Measurements from ENCODE around the gene SLC32A1. TPM values are rescaled to one million over a fixed set of nuclear protein-coding genes. Genes with fewer than 3 reads are reported as not detected.

The SLC32A1 gene
- 7.2 TPM for total RNA-seq

DNA sequence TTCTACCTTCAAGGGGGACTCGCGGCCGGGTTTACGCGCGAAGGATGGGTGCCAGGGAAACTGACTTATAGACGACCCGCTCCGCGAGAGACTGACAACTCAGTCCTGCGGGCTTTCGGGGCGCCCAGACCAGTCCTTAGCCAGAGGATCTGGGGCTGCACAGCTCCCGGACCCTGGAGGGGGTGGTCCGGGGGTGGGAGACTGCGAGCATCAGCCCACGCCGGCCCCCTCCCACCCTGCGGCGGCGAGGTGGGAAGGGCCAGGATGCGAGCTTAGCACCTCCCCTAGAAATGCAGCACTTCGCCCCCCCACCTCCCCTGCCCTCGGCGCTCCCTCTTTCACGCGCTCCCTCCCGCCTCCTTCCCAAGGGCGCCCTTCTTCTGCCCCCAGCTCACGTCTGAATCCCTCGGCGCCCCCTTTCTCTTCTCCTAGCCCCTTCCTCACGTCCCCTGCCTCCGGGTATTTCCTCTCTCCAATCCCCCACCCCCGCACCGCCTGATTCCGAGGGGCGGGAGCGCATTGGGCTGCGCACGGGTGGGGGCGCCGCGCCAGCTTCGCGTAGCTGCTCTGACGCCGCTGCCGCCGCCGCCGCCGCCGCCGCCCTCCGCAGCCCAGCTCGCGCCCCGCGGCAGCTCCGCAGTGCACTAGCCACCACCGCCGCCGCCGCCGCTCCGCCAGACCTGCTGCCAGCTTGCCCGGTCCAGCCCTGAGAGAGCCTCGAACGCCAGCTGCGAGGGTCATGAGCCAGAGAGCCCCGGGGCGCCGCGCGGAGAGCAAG lies at the start of gene SLC32A1:
TSS of gene SLC32A1 (plus strand) at position 639 of the 778 bp plus-strand sequence. CDS start 239 bp downstream, outside the sequence.

DNA sequence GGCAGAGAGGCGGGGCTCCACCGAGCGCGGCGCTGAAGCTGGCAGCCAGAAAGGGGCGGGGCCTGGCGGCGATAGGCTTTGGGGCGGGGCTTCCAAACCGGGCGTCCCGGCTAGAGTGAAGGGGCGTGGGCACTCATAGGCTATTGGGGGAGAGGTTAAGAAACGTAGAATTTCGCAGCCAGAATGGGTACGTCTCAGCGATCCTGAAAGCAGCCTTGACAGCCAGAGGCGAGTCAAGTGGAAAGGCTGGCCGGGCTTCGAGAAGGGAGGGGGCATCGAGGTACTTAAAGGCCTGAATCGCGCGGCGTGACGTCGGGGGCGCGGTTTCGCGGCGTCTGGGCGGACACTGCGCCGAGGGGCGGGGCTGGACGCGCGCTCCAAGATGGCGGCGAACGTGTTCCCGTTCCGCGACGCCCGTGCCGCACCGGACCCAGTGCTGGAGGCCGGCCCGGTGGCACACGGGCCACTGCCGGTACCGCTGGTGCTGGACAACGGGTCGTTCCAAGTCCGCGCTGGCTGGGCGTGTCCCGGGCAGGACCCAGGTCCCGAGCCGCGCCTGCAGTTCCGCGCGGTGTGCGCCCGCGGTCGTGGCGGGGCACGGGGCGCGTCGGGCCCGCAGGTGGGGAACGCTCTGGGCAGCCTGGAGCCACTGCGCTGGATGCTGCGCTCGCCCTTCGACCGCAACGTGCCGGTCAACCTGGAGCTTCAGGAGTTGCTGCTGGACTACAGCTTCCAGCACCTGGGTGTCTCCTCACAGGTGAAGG lies 24.0 kb downstream of the SLC32A1 start, which contains the start of gene ACTR5:
TSS of gene ACTR5 (plus strand) at position 364 of the 764 bp plus-strand sequence. CDS start at position 383, 19 bp downstream.

Small RNA genes lying within 50 kb of the gene (small RNA-seq; reads per million reads assigned to genes)
- gene RF00017 (ENCODE audit: low replicate concordance): not detected

Other genes with a start within 250 kb of the SLC32A1 start
- not detected for gene ADIG, start 143.3 kb upstream of the SLC32A1 start, total RNA-seq
- not detected for gene ARHGAP40, start 122.7 kb upstream of the SLC32A1 start, total RNA-seq
- 15.0 TPM for gene ACTR5, start 24.0 kb downstream of the SLC32A1 start, total RNA-seq
- gene PPP1R16B, start 81.2 kb downstream of the SLC32A1 start, total RNA-seq: 11.6 TPM
- gene FAM83D, start 201.9 kb downstream of the SLC32A1 start, total RNA-seq: 4.1 TPM
- 21.3 TPM for gene DHX35, start 237.9 kb downstream of the SLC32A1 start, total RNA-seq